GM18498 (cell line): ENCODE results near the gene TAF1.
"Not testable (repeated sequence)": the region's sequence is repeated elsewhere in the genome, so short reads cannot be mapped to it uniquely, and the experiment has no call there.

Source experiments
- ATAC-seq: cut with Tn5 transposase; IDR thresholded peaks from one replicate; pipeline ENCODE4 v1.9.1; 2021; ENCODE audit warnings: mild to moderate bottlenecking, moderate library complexity; ENCODE audit not compliant: unreplicated experiment

Gene TAF1

GRCh38 chrX:71495979-71496378, 129.8 kb downstream of the TAF1 start:
- not testable (repeated sequence) for ATAC-seq

- no peak for ATAC-seq
These were observed 130.3 kb downstream of the TAF1 start for GRCh38 chrX:71496476-71496875.

GRCh38 chrX:71502080-71502479, 135.9 kb downstream of the TAF1 start:
- not testable (repeated sequence) for ATAC-seq

GRCh38 chrX:71504346-71504745, 138.2 kb downstream of the TAF1 start:
- no peak for ATAC-seq

GRCh38 chrX:71509289-71509688, 143.1 kb downstream of the TAF1 start:
- ATAC-seq = no peak

- ATAC-seq = peak; percentile 45
These were observed 144.0 kb downstream of the TAF1 start for GRCh38 chrX:71510161-71510560.

GRCh38 chrX:71513731-71514130, 147.6 kb downstream of the TAF1 start:
- not testable (repeated sequence) for ATAC-seq

GRCh38 chrX:71514367-71515037, 148.3 kb downstream of the TAF1 start:
- peak; percentile 80 for ATAC-seq

GRCh38 chrX:71515038-71515396, 148.9 kb downstream of the TAF1 start:
- no peak for ATAC-seq
